Fibroblast of lung (primary cell): ENCODE measurements around the gene NCOA4.
"Not testable (repeated sequence)": the region's sequence is repeated elsewhere in the genome, so short reads cannot be mapped to it uniquely, and the experiment has no call there.

Experiments used
- CTCF ChIP-seq, 2 donors: IDR thresholded peaks in 1 of 2; conservative IDR thresholded peaks in 1 of 2; 1 replicate in 1 of 2; 2 replicates in 1 of 2; pipeline ENCODE4 v1.5.1; 2011 to 2012; ENCODE audit warnings: low read length in 2 of 2, control low read depth in 1 of 2, inconsistent platforms in 1 of 2, low read depth in 1 of 2, mild to moderate bottlenecking in 1 of 2
- EZH2 ChIP-seq: IDR thresholded peaks from 2 replicates; pipeline ENCODE4 v1.5.1; 2012; ENCODE audit warnings: low read length, control low read depth, mild to moderate bottlenecking; ENCODE audit errors: missing control alignments

GRCh38 chr10:45956634-45957033 lies 73.8 kb downstream of the NCOA4 start:
- TF ChIP-seq CTCF (conservative IDR thresholded peaks at IDR 0.05 in 1 of 2, IDR thresholded peaks at IDR 0.05 in 1 of 2; ENCODE audit: low read depth in 1 of 2, low read length in 2 of 2); EZH2: not testable (repeated sequence)
